OCI-LY7 (cell line): ENCODE measurements around the gene HNRNPAB.

Experiments used
- EZH2phosphoT487 ChIP-seq: fragments of 200-600 bp; sonication (generic); IDR thresholded peaks from 2 replicates; pipeline ENCODE4 v1.6.1; 2018; ENCODE audit warnings: low read depth, borderline replicate concordance, mild to moderate bottlenecking, mixed run types, antibody characterized with exemption, low read length, moderate library complexity, mixed read lengths
- TF ChIP-seq, protein P1 (sequence below): fragments of 200-600 bp; sonication (generic); conservative IDR thresholded peaks from 2 replicates; pipeline ENCODE4 v1.5.1; 2014; ENCODE audit warnings: mild to moderate bottlenecking, antibody characterized with exemption, low read length, moderate library complexity, mixed read lengths

DNA sequence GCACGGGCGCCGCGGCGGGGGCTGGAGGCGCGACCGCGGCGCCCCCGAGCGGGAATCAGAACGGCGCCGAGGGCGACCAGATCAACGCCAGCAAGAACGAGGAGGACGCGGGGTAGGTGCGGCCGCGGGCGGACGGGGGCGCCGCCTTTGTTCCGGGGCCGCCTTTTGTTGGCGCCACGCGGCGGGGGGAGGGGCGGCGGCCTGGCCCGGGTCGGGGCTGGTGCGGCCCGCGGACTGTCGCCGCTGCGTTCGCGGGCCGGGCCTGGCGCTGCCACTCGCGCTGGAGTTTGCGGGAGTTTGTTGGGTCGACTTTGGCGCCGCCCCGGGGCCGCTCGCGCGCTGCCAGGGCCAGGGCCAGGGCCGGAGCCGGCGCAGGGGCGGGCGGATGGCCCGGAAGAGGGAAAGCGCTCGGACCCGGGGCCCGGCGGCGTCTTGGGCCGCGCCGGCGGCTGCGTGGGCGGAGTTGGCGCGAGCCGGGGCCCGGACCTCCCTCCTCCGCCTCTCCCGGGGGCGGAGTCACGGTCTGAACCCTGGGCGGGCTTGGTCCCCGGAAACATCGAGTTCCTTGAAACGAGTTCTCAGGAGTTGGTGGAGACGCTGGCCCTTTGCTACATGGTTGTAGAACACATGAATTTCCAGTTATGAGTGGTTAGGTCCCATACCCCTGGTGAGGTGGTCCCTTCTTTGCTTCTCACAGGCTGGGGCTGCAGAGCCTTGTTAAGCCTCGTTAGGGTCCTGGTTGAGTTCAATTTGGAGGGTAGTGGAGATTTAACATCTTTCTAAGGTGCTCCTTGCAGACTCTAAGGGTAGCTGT is 809 bp downstream of the HNRNPAB start:
- no peak for TF ChIP-seq EZH2phosphoT487
- TF ChIP-seq, protein P1, sequence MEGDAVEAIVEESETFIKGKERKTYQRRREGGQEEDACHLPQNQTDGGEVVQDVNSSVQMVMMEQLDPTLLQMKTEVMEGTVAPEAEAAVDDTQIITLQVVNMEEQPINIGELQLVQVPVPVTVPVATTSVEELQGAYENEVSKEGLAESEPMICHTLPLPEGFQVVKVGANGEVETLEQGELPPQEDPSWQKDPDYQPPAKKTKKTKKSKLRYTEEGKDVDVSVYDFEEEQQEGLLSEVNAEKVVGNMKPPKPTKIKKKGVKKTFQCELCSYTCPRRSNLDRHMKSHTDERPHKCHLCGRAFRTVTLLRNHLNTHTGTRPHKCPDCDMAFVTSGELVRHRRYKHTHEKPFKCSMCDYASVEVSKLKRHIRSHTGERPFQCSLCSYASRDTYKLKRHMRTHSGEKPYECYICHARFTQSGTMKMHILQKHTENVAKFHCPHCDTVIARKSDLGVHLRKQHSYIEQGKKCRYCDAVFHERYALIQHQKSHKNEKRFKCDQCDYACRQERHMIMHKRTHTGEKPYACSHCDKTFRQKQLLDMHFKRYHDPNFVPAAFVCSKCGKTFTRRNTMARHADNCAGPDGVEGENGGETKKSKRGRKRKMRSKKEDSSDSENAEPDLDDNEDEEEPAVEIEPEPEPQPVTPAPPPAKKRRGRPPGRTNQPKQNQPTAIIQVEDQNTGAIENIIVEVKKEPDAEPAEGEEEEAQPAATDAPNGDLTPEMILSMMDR = 0 out of 2 replicates have a peak, but pooled peaks have one; percentile 21
